ENCODE measurements around the gene RFESD.

RFESD gene

GRCh38 chr5:95646569-95647431 is at the start of gene RFESD:
RFESD (plus strand) TSS chr5:95646777; CDS start chr5:95652272, 5,495 bp downstream.
- DNase-seq (ENCODE audit: low spot score): peak; percentile 95

DNA sequence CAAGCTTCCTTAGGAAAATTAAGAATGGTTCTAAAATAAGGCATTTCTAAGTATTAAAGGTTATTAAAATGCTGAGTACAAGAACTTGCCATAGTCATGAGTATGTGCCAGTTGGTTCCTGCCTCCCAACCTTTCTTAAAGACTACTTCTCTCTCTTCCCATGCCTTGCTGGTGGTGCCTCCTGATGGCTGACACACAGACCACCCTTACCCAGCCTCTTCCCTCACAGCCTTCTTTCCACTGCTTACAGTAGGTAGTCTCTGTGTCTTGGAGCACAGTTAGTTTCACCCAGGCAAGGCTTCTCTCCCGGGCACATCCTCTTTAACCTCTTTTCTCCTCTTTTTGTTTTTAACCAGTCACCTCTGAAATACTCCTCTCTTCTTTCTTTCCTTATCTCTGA is 47.3 kb upstream of the RFESD start:
- no peak for DNase-seq (ENCODE audit: low spot score)

DNA sequence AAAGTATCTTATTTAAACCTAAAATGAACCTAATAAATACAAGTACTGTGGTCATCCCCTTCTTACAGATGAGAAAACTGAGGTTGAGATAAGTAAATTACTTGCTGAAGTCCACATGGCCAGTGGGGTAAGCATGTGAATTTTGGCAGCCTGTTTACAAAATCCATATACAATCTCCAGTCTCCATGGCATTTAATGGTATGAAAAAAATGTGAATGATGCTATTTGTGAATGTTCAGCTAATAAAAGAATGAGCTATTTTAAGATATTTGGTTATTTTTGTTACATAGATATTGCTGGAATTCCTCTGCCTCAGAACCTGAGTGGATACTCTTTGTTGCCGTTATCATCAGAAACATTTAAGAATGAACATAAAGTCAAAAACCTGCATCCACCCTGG is 46.0 kb upstream of the RFESD start:
- DNase-seq (ENCODE audit: low spot score): no peak

- DNase-seq (ENCODE audit: low spot score): no peak
Observed at GRCh38 chr5:95605786-95606185, 40.8 kb upstream of the RFESD start.

DNA sequence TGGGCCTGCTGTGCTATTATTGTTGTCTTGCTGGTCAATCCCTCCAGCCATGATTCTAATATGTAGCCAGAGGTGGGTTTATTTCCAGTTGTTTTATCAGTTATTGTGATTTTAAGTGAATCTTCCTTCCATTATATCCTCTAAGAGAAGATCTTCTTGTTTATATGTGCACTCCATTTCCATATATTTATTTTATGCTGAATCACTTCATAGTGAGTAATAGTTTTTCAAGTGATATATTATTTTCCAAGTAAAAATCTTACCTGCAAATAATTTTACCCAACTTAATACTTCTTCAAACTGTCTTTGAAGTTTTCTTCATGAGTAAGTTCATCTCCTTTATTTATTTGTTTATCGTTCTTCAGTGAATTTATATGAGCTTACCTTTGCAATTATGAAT is 40.2 kb upstream of the RFESD start:
- no peak for DNase-seq (ENCODE audit: low spot score)

GRCh38 chr5:95609711-95610110 is 36.9 kb upstream of the RFESD start:
- DNase-seq (ENCODE audit: low spot score): no peak

GRCh38 chr5:95610546-95610945 is 36.0 kb upstream of the RFESD start:
- no peak for DNase-seq (ENCODE audit: low spot score)

- DNase-seq (ENCODE audit: low spot score): no peak
Observed at GRCh38 chr5:95611396-95611795, 35.2 kb upstream of the RFESD start.

DNA sequence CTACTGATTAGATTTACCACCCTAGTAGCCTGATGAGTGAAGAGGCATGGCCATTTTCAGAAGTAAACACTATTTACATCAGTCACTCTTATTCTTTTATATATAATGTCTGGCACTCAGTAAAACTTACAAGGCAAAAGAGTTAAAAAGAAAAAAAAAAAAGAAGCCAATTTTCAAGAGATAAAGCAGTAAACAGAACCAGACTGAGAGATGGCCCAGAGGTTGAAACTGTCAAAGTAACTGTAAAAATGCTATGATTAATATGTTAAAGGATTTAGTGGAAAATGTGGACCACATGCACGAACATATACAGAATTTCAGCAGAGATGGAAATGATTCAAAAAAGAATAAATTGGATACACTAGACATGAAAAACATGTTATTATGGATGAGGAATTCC is 33.1 kb upstream of the RFESD start:
- no peak for DNase-seq (ENCODE audit: low spot score)

- no peak for DNase-seq (ENCODE audit: low spot score)
Observed at GRCh38 chr5:95615164-95615467, 31.5 kb upstream of the RFESD start.

DNA sequence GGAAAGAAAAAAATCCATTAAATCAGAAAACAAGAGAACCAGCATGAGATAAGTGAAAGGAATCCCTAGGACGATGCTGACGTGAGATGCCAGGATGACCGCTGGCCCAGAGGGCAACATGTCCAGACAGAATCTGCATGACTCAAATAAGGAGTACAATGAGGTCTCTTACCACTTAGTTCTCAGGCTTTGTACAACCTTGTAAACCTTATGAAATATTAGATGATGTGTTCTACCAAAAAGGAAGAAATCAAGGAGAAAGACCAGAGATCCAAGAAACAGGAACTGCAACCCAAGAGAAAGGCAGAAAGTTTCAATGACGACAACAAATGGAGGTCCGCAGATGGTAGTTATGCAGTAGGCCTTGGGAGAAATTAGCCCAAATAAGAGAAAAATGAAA is 29.5 kb upstream of the RFESD start:
- no peak for DNase-seq (ENCODE audit: low spot score)

DNA sequence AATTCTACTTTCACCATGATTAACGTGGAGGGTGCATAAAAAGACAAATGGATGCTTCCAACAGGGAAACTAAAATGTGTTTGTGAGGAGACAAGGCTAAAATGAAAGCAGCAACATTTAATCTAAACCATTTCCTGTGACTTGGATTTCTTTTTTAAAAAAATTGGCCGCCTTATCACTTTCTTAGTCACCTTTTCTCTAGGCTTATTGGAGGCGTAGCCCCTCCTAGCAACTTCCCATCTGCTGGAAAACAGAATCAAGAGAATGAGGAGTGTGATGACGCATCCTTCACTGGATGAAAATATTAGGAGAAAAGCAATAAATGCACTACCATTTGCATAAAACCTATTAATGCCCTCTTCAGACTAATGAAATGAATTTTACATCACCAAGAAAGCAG is 27.5 kb upstream of the RFESD start:
- no peak for DNase-seq (ENCODE audit: low spot score)

DNA sequence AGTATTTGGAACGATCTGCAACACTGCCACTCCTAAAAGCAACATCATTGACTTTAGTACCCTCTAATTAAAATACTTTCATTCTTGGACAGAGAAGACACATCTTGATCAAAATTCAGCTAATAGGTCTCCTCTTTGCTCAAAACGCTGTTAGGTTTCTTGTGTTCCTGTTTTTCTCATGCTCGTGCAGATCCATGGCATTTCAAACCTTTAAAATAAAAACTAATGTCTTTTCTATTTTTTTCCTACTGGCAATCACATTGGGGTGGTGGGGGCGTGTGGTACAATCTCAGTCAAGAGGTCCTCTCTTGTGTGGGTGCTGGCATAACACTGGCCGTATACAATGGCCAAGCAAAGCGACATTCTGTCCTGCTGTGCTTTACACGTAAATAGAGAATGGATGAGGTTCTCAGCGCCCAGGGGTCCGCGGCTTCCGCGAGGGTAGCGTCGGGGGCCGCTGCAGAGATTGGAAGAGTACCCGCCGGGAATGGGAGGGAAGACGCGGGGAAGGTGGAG is 27.0 kb upstream of the RFESD start:
- no peak for DNase-seq (ENCODE audit: low spot score)

DNA sequence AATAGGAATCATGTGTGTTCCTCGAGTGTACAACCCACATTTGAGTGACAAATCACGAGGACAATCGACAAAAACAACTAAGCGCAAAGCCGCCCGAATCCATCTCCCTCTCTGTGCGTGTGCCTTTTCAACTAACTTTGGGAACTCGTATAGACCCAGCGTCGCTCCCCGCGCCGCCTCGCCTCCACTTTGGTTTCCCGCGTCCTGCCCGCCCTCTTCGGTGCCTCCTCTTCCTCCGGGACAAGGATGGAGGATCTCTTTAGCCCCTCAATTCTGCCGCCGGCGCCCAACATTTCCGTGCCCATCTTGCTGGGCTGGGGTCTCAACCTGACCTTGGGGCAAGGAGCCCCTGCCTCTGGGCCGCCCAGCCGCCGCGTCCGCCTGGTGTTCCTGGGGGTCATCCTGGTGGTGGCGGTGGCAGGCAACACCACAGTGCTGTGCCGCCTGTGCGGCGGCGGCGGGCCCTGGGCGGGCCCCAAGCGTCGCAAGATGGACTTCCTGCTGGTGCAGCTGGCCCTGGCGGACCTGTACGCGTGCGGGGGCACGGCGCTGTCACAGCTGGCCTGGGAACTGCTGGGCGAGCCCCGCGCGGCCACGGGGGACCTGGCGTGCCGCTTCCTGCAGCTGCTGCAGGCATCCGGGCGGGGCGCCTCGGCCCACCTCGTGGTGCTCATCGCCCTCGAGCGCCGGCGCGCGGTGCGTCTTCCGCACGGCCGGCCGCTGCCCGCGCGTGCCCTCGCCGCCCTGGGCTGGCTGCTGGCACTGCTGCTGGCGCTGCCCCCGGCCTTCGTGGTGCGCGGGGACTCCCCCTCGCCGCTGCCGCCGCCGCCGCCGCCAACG is 26.3 kb upstream of the RFESD start, which contains the start of gene GPR150:
TSS of gene GPR150 (plus strand) at position 58 of the 840 bp plus-strand sequence. CDS start at position 247, 189 bp downstream.
- peak; percentile 68 for DNase-seq (ENCODE audit: low spot score)

DNA sequence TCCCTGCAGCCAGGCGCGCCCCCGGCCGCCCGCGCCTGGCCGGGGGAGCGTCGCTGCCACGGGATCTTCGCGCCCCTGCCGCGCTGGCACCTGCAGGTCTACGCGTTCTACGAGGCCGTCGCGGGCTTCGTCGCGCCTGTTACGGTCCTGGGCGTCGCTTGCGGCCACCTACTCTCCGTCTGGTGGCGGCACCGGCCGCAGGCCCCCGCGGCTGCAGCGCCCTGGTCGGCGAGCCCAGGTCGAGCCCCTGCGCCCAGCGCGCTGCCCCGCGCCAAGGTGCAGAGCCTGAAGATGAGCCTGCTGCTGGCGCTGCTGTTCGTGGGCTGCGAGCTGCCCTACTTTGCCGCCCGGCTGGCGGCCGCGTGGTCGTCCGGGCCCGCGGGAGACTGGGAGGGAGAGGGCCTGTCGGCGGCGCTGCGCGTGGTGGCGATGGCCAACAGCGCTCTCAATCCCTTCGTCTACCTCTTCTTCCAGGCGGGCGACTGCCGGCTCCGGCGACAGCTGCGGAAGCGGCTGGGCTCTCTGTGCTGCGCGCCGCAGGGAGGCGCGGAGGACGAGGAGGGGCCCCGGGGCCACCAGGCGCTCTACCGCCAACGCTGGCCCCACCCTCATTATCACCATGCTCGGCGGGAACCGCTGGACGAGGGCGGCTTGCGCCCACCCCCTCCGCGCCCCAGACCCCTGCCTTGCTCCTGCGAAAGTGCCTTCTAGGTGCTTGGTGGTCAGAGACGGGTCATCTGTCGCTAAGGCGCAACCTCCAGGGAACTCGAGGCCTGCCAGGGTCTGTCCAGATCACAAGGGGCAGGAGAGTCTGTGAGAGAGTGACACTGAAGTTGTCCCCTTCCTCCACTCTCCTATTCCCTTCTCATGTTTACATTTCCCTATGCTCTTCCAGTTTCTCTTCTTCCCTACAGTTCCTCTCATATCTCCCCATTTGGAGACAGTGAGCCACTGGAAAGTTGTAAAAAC is 25.4 kb upstream of the RFESD start:
- peak; percentile 31 for DNase-seq (ENCODE audit: low spot score)

DNA sequence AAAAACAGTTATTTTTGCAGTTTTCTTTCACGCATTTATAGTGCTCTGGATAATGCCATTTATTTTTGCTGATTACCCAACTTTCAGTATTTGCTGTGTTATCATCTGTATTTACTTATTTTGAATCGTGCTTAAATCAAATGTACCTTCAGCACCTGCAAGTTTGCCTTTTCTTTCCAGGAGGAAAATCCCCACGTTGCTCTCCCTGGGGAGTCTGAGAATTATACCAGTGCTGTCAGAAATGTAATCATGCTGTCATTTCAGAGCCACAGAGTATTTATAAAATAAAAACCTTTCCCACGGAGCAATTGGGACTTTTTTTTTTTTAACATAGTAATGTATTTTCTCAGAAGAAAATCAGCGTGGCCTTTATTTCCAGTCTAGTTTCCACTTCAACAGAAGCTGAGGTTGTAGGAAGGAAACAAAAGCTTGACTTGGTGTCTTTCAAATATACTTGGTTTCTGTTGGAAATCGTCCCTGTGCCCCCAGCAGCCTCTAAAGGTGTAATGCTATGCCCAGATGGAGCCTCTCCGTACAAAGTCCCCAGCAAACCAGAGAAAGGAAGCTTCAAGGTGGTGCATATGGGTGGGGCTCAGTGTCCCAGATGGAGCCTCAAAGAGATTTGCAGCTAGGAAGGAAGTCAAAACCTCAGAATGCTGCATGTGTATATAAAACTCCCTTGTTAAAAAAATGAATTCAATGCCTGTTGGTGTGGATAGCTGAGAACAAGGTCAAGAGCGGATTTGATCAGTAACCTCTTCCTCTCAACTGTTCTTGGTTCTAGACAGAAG is 24.5 kb upstream of the RFESD start:
- DNase-seq (ENCODE audit: low spot score): no peak

- no peak for DNase-seq (ENCODE audit: low spot score)
Observed at GRCh38 chr5:95623706-95624105, 22.9 kb upstream of the RFESD start.

DNA sequence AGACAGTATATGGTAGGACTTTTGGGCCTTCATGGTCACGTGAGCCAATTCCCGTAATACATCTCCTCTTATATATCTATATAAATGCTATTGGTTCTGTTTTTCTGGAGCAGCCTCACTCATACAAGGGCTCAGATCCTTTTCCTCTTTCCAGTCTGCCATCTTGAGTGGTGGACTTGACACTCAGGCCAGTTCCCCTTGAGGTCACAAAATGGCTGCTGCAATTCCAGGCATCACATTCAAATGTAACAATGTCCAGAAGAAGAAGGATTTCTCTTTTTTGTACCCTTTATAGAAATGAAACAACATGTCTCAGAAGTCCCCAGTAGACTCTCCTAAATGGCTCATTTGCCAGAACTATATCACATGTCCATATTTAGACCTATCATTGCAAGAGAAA is 22.2 kb upstream of the RFESD start:
- no peak for DNase-seq (ENCODE audit: low spot score)

GRCh38 chr5:95626701-95627100 is 19.9 kb upstream of the RFESD start:
- no peak for DNase-seq (ENCODE audit: low spot score)

- DNase-seq (ENCODE audit: low spot score): no peak
Observed at GRCh38 chr5:95627971-95628810, 18.4 kb upstream of the RFESD start.

Measured in D341Med (cell line).